HEK293T (cell line): ENCODE data around the gene ZNF70.

Experiments
- BHLHE40 ChIP-seq: fragments of 450-650 bp; IDR thresholded peaks from 2 replicates; pipeline ENCODE4 v1.6.1; 2016; ENCODE audit warnings: mild to moderate bottlenecking, moderate library complexity, borderline replicate concordance
- CTBP1 ChIP-seq: fragments of 450-650 bp; IDR thresholded peaks from 2 replicates; pipeline ENCODE4 v1.6.1; 2016; ENCODE audit warnings: borderline replicate concordance
- TARDBP ChIP-seq: fragments of 450-650 bp; IDR thresholded peaks from 2 replicates; pipeline ENCODE4 v1.6.1; 2016

DNA sequence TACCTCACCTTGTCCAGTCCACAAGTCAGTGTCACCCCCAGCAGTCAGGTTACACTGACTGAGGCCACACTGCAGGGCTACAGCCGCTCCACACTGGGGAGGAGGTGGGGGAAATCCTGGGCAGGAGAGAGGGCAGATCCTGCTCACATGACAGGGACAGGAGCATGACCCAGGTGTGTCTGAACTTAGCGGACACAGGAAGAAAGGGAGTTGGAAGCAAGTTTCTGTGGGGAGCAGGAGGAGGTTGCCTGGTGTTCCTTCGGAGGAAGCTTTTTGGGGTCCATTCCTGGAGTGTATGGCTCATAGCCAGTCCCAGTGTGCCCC is 27.6 kb upstream of the ZNF70 start:
- TF ChIP-seq BHLHE40: no peak
- no peak for TF ChIP-seq CTBP1
- no peak for TF ChIP-seq TARDBP
